Measurements from ENCODE around the gene DCAF12L2. TPM values are rescaled to one million over a fixed set of nuclear protein-coding genes. Genes with fewer than 3 reads are reported as not detected.

The DCAF12L2 gene
- total RNA-seq, 1 experiment from 2014 or later, result 1.2 TPM

GRCh38 chrX:126164226-126164625 lies 1.9 kb downstream of the DCAF12L2 start:
- no CpG with 5 or more reads among the region's 9 CpGs for WGBS (ENCODE audit: extremely low coverage, insufficient read length, low lambda C conversion rate)
- Histone ChIP-seq H3K23me2 (ENCODE audit: insufficient read length, low read depth, low read length, poor library complexity, severe bottlenecking) (no peaks in the 10 kb centered on the region), H3K23ac (ENCODE audit: insufficient read length, low read depth, low read length) (no peak overlapping the region), H4K91ac (ENCODE audit: insufficient read length, low read depth, low read length) (no peak overlapping the region), H3K79me1 (ENCODE audit: insufficient read depth, low read depth, low read length, poor library complexity, severe bottlenecking) (no peaks in the 10 kb centered on the region), H2BK120ac (ENCODE audit: low read depth, low read length, poor library complexity, severe bottlenecking) (no peak overlapping the region), H4K20me1 (ENCODE audit: control insufficient read depth, insufficient read depth, insufficient read length) (no peaks in the 10 kb centered on the region), H3K4me1 (ENCODE audit: insufficient read depth, low read length) (no peaks in the 10 kb centered on the region), H3K14ac (ENCODE audit: insufficient read depth, low read length) (no peak overlapping the region), H3K27me3 (ENCODE audit: insufficient read depth, low read length) (no peaks in the 10 kb centered on the region; the same call in 1 of the 2 replicates), H3K27ac (ENCODE audit: insufficient read length, low read depth, low read length) (no peak overlapping the region), H3K4me2 (ENCODE audit: insufficient read depth, insufficient read length, low read length) (no peak overlapping the region), H4K5ac (ENCODE audit: insufficient read length, low read depth, low read length) (no peak overlapping the region), H4K8ac (replicated peaks; ENCODE audit: insufficient read length, low read depth, low read length) (no peak overlapping the region), H2BK15ac (ENCODE audit: low read depth, low read length) (no peak overlapping the region), H3T11ph (ENCODE audit: low read length) (no peak overlapping the region), H3K56ac (ENCODE audit: insufficient read length, low read depth, low read length) (no peak overlapping the region), H2AK5ac (ENCODE audit: insufficient read length, low read length) (no peak overlapping the region), H2BK12ac (ENCODE audit: insufficient read length, low read depth, low read length) (no peak overlapping the region), H2BK5ac (ENCODE audit: insufficient read length, low read length) (no peak overlapping the region), H2BK20ac (ENCODE audit: low read depth, low read length, poor library complexity, severe bottlenecking) (no peak overlapping the region), H3K79me2 (ENCODE audit: insufficient read depth, low read length) (no peaks in the 10 kb centered on the region), H2AFZ (ENCODE audit: low read length) (no peak overlapping the region), H3K9ac (ENCODE audit: extremely low read depth, insufficient read length, low read length) (no peak overlapping the region), H3K18ac (ENCODE audit: insufficient read length, low read depth, low read length) (no peak overlapping the region), H3K4ac (ENCODE audit: low read depth, low read length) (no peak overlapping the region), H3K9me3 (ENCODE audit: control insufficient read depth, low read depth, low read length) (peaks cover 6% of the 10 kb centered on the region)
- Mint-ChIP-seq H3K27me3 (ENCODE audit: low read depth) (peaks cover 33% of the 10 kb centered on the region), H3K4me3 (no peak overlapping the region), H3K4me1 (no peaks in the 10 kb centered on the region), H3K27ac (no peak overlapping the region), H3K9me3 (peaks cover 6 to 55% of the 10 kb centered on the region in 2 experiments), H3K36me3 (ENCODE audit: insufficient read depth in 1 of 3, low read depth in 3 of 3) (peaks cover 0 to 2% (median 0%) of the 10 kb centered on the region in 3 experiments; a peak in 1 of 7 replicates)
- no peak for DNase-seq
- no peak for TF ChIP-seq CTCF (conservative IDR thresholded peaks at IDR 0.05)
